Measurements from ENCODE around the gene FNDC11. TPM values are rescaled to one million over a fixed set of nuclear protein-coding genes. Genes with fewer than 3 reads are reported as not detected.

Gene FNDC11
- total RNA-seq, 1 experiment from 2014 or later, result 2.5 TPM

DNA sequence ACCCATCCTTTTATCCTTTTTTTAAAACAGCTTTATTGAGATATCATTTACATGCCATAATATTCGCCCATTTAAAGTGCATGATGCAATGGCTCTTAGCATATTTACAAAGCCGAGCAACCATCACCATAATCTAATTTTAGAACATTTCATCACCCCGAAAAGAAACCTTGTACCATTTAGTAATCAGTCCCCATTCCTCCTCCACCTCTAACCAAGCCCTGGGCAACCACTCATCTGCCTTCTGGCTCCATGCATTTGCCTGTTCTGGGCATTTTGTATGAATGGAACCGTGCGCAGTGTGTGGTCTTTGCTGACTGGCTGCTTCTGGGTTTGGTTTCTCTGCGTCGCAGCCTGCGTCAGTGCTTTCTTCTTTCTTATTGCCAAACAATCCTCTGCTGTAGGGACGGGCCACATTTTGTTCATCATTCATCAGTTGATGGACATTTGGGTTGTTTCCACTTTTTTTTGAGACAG lies 44.8 kb upstream of the FNDC11 start:
- no peak for DNase-seq
- no peak overlapping the region for H3K23ac ChIP-seq (ENCODE audit: insufficient read length, low read depth, low read length)
- WGBS (ENCODE audit: extremely low coverage, insufficient read length, low lambda C conversion rate), result no CpG with 5 or more reads among the region's 9 CpGs

More for the DNA sequence above, 44.8 kb upstream of the FNDC11 start:
- no peak overlapping the region for H2BK120ac ChIP-seq (ENCODE audit: low read depth, low read length, poor library complexity, severe bottlenecking)
- no peaks in the 10 kb centered on the region for H3K23me2 ChIP-seq (ENCODE audit: insufficient read length, low read depth, low read length, poor library complexity, severe bottlenecking)
- H3T11ph ChIP-seq (ENCODE audit: low read length), result no peak overlapping the region
- no peak overlapping the region for H3K4me2 ChIP-seq (ENCODE audit: insufficient read depth, insufficient read length, low read length)
- no peak overlapping the region for H2AFZ ChIP-seq (ENCODE audit: low read length)
- no peak overlapping the region for H2AK5ac ChIP-seq (ENCODE audit: insufficient read length, low read length)
- no peak overlapping the region for H3K4me3 Mint-ChIP-seq
- H3K4me1 ChIP-seq (ENCODE audit: insufficient read depth, low read length), result no peaks in the 10 kb centered on the region
- H3K27ac Mint-ChIP-seq, result no peak overlapping the region
- no peak overlapping the region for H3K56ac ChIP-seq (ENCODE audit: insufficient read length, low read depth, low read length)
- no peak overlapping the region for H3K4ac ChIP-seq (ENCODE audit: low read depth, low read length)
- H4K20me1 ChIP-seq (ENCODE audit: control insufficient read depth, insufficient read depth, insufficient read length), result no peaks in the 10 kb centered on the region
- H3K9me3 Mint-ChIP-seq, result peaks cover 17 to 57% of the 10 kb centered on the region in 2 experiments
- no peak overlapping the region for H2BK5ac ChIP-seq (ENCODE audit: insufficient read length, low read length)
- H3K27me3 Mint-ChIP-seq (ENCODE audit: low read depth), result peaks cover 80% of the 10 kb centered on the region
- TF ChIP-seq, protein P1, sequence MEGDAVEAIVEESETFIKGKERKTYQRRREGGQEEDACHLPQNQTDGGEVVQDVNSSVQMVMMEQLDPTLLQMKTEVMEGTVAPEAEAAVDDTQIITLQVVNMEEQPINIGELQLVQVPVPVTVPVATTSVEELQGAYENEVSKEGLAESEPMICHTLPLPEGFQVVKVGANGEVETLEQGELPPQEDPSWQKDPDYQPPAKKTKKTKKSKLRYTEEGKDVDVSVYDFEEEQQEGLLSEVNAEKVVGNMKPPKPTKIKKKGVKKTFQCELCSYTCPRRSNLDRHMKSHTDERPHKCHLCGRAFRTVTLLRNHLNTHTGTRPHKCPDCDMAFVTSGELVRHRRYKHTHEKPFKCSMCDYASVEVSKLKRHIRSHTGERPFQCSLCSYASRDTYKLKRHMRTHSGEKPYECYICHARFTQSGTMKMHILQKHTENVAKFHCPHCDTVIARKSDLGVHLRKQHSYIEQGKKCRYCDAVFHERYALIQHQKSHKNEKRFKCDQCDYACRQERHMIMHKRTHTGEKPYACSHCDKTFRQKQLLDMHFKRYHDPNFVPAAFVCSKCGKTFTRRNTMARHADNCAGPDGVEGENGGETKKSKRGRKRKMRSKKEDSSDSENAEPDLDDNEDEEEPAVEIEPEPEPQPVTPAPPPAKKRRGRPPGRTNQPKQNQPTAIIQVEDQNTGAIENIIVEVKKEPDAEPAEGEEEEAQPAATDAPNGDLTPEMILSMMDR (conservative IDR thresholded peaks at IDR 0.05), result no peak
- H4K91ac ChIP-seq (ENCODE audit: insufficient read length, low read depth, low read length), result no peak overlapping the region
- H3K9me3 ChIP-seq (ENCODE audit: control insufficient read depth, low read depth, low read length), result no peaks in the 10 kb centered on the region
- H3K9ac ChIP-seq (ENCODE audit: extremely low read depth, insufficient read length, low read length), result no peak overlapping the region
- no peak overlapping the region for H2BK15ac ChIP-seq (ENCODE audit: low read depth, low read length)
- no peak overlapping the region for H3K18ac ChIP-seq (ENCODE audit: insufficient read length, low read depth, low read length)
- H3K14ac ChIP-seq (ENCODE audit: insufficient read depth, low read length), result no peak overlapping the region
- no peak overlapping the region for H4K5ac ChIP-seq (ENCODE audit: insufficient read length, low read depth, low read length)
- no peaks in the 10 kb centered on the region for H3K27me3 ChIP-seq (ENCODE audit: insufficient read depth, low read length)
- H2BK12ac ChIP-seq (ENCODE audit: insufficient read length, low read depth, low read length), result no peak overlapping the region
- H4K8ac ChIP-seq (replicated peaks; ENCODE audit: insufficient read length, low read depth, low read length), result no peak overlapping the region
- no peaks in the 10 kb centered on the region for H3K79me1 ChIP-seq (ENCODE audit: insufficient read depth, low read depth, low read length, poor library complexity, severe bottlenecking)
- H3K36me3 Mint-ChIP-seq (ENCODE audit: insufficient read depth in 1 of 3, low read depth in 3 of 3), result peaks cover 0 to 33% (median 0%) of the 10 kb centered on the region in 3 experiments; a peak in 3 of 7 replicates
- H3K79me2 ChIP-seq (ENCODE audit: insufficient read depth, low read length), result no peaks in the 10 kb centered on the region
- H2BK20ac ChIP-seq (ENCODE audit: low read depth, low read length, poor library complexity, severe bottlenecking), result no peak overlapping the region
- H3K27ac ChIP-seq (ENCODE audit: insufficient read length, low read depth, low read length), result no peak overlapping the region
- no peaks in the 10 kb centered on the region for H3K4me1 Mint-ChIP-seq
